ENCODE results near the gene SMAD7.

- TF ChIP-seq POLR2A (IDR thresholded peaks at IDR 0.05; ENCODE audit: low read length), result no peak
- TF ChIP-seq GATA1 (IDR thresholded peaks at IDR 0.05; ENCODE audit: low read depth, low read length), result no peak
Observed at GRCh38 chr18:48942554-48943261, 8.1 kb downstream of the SMAD7 start.
